ENCODE data around the gene CENPB.
A peak's percentile ranks its signal among the peaks of the same experiment; 100 is the strongest.
"Not testable (repeated sequence)": the region's sequence is repeated elsewhere in the genome, so short reads cannot be mapped to it uniquely, and the experiment has no call there.

The CENPB gene
- long read RNA-seq, result 0 reads

- Histone ChIP-seq H3K27me3 (ENCODE audit: insufficient read depth, poor library complexity, severe bottlenecking) (no peaks in the 10 kb centered on the region), H3K27ac (replicated peaks) (no peak within 1 kb of the TSS; the same call in 1 of the 2 replicates), H3K4me3 (replicated peaks; ENCODE audit: insufficient read depth, low read length) (peak within 1 kb of the TSS; percentile 46)
- no peak for TF ChIP-seq SPI1 (IDR thresholded peaks at IDR 0.05; ENCODE audit: borderline replicate concordance, low read depth)
- TF ChIP-seq POLR2AphosphoS5 (IDR thresholded peaks at IDR 0.05; ENCODE audit: low read depth), result no peak
- TF ChIP-seq, protein P1, sequence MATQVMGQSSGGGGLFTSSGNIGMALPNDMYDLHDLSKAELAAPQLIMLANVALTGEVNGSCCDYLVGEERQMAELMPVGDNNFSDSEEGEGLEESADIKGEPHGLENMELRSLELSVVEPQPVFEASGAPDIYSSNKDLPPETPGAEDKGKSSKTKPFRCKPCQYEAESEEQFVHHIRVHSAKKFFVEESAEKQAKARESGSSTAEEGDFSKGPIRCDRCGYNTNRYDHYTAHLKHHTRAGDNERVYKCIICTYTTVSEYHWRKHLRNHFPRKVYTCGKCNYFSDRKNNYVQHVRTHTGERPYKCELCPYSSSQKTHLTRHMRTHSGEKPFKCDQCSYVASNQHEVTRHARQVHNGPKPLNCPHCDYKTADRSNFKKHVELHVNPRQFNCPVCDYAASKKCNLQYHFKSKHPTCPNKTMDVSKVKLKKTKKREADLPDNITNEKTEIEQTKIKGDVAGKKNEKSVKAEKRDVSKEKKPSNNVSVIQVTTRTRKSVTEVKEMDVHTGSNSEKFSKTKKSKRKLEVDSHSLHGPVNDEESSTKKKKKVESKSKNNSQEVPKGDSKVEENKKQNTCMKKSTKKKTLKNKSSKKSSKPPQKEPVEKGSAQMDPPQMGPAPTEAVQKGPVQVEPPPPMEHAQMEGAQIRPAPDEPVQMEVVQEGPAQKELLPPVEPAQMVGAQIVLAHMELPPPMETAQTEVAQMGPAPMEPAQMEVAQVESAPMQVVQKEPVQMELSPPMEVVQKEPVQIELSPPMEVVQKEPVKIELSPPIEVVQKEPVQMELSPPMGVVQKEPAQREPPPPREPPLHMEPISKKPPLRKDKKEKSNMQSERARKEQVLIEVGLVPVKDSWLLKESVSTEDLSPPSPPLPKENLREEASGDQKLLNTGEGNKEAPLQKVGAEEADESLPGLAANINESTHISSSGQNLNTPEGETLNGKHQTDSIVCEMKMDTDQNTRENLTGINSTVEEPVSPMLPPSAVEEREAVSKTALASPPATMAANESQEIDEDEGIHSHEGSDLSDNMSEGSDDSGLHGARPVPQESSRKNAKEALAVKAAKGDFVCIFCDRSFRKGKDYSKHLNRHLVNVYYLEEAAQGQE (IDR thresholded peaks at IDR 0.05; ENCODE audit: insufficient replicate concordance, low read depth), result peak; percentile 88
- TF ChIP-seq, protein P2, sequence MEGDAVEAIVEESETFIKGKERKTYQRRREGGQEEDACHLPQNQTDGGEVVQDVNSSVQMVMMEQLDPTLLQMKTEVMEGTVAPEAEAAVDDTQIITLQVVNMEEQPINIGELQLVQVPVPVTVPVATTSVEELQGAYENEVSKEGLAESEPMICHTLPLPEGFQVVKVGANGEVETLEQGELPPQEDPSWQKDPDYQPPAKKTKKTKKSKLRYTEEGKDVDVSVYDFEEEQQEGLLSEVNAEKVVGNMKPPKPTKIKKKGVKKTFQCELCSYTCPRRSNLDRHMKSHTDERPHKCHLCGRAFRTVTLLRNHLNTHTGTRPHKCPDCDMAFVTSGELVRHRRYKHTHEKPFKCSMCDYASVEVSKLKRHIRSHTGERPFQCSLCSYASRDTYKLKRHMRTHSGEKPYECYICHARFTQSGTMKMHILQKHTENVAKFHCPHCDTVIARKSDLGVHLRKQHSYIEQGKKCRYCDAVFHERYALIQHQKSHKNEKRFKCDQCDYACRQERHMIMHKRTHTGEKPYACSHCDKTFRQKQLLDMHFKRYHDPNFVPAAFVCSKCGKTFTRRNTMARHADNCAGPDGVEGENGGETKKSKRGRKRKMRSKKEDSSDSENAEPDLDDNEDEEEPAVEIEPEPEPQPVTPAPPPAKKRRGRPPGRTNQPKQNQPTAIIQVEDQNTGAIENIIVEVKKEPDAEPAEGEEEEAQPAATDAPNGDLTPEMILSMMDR (IDR thresholded peaks at IDR 0.05; ENCODE audit: insufficient read depth, low read length), result peak; percentile 22
- no peak for TF ChIP-seq GABPA (IDR thresholded peaks at IDR 0.05; ENCODE audit: low read depth)
- DNase-seq (ENCODE audit: low read depth in 1 of 2, low spot score in 1 of 2), result peak; percentile 79 to 83
These were observed at the start of gene CENPB for GRCh38 chr20:3786665-3787323. CENPB (minus strand) TSS chr20:3786740; CDS start chr20:3786483, 257 bp downstream.

DNA sequence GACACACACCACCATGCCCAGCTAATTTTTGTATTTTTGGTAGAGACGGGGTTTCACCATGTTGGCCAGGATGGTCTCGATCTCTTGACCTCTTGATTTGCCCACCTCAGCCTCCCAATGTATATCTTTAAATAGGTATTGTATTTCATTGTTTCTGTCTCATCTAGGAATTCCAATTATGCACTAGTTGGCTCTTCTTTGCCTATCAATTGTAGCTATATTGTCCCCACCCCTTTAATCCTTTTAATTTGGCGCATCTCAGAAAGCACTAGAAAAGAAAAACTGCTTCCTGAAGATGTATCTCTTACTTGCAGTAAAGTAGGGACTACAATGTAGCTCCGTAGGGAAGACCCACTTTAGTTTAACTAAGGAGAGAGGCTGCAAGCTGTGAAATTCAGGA lies 49.6 kb upstream of the CENPB start:
- Histone ChIP-seq H3K4me3 (replicated peaks; ENCODE audit: insufficient read depth, low read length) (no peak overlapping the region), H3K27me3 (ENCODE audit: insufficient read depth, poor library complexity, severe bottlenecking) (no peaks in the 10 kb centered on the region), H3K27ac (replicated peaks) (no peak overlapping the region)
- TF ChIP-seq, protein P2 (IDR thresholded peaks at IDR 0.05; ENCODE audit: insufficient read depth, low read length), result no peak
- TF ChIP-seq, protein P1 (IDR thresholded peaks at IDR 0.05; ENCODE audit: insufficient replicate concordance, low read depth), result no peak
- TF ChIP-seq SPI1 (IDR thresholded peaks at IDR 0.05; ENCODE audit: borderline replicate concordance, low read depth) (no peak), GABPA (IDR thresholded peaks at IDR 0.05; ENCODE audit: low read depth) (no peak), POLR2AphosphoS5 (IDR thresholded peaks at IDR 0.05; ENCODE audit: low read depth) (no peak)
- DNase-seq (ENCODE audit: low read depth in 1 of 2, low spot score in 1 of 2), result no peak

- H3K27ac ChIP-seq (replicated peaks); DNase-seq (ENCODE audit: low read depth in 1 of 2, low spot score in 1 of 2); H3K27me3 ChIP-seq (ENCODE audit: insufficient read depth, poor library complexity, severe bottlenecking); H3K4me3 ChIP-seq (replicated peaks; ENCODE audit: insufficient read depth, low read length): not testable (repeated sequence)
These were observed 43.4 kb upstream of the CENPB start for GRCh38 chr20:3829891-3830290.

- peak overlapping the region; percentile 66 for H3K27ac ChIP-seq (replicated peaks)
- TF ChIP-seq SPI1 (IDR thresholded peaks at IDR 0.05; ENCODE audit: borderline replicate concordance, low read depth), result no peak
- TF ChIP-seq, protein P2 (IDR thresholded peaks at IDR 0.05; ENCODE audit: insufficient read depth, low read length), result no peak
- no peak for TF ChIP-seq GABPA (IDR thresholded peaks at IDR 0.05; ENCODE audit: low read depth)
- TF ChIP-seq, protein P1 (IDR thresholded peaks at IDR 0.05; ENCODE audit: insufficient replicate concordance, low read depth), result no peak
- TF ChIP-seq POLR2AphosphoS5 (IDR thresholded peaks at IDR 0.05; ENCODE audit: low read depth), result no peak
- H3K4me3 ChIP-seq (replicated peaks; ENCODE audit: insufficient read depth, low read length), result no peak overlapping the region
- H3K27me3 ChIP-seq (ENCODE audit: insufficient read depth, poor library complexity, severe bottlenecking), result no peaks in the 10 kb centered on the region
- DNase-seq (ENCODE audit: low read depth in 1 of 2, low spot score in 1 of 2), result no peak
These were observed 42.3 kb upstream of the CENPB start for GRCh38 chr20:3828798-3829197.

Measured in HL-60 (cell line).